GM08714 (cell line): ENCODE measurements around the gene ANXA9.

Source experiments
- H3K4me3 ChIP-seq: fragments of 200-500 bp; sonication (Bioruptor generic); 2 replicates; pipeline ENCODE4 v1.5.1; 2014; ENCODE audit warnings: mild to moderate bottlenecking, low read length, inconsistent platforms
- ZNF274 ChIP-seq: IDR thresholded peaks from 2 replicates; pipeline ENCODE4 v1.6.1; 2012; ENCODE audit warnings: mild to moderate bottlenecking, low read depth, low read length

Gene ANXA9, protein sequence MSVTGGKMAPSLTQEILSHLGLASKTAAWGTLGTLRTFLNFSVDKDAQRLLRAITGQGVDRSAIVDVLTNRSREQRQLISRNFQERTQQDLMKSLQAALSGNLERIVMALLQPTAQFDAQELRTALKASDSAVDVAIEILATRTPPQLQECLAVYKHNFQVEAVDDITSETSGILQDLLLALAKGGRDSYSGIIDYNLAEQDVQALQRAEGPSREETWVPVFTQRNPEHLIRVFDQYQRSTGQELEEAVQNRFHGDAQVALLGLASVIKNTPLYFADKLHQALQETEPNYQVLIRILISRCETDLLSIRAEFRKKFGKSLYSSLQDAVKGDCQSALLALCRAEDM

DNA sequence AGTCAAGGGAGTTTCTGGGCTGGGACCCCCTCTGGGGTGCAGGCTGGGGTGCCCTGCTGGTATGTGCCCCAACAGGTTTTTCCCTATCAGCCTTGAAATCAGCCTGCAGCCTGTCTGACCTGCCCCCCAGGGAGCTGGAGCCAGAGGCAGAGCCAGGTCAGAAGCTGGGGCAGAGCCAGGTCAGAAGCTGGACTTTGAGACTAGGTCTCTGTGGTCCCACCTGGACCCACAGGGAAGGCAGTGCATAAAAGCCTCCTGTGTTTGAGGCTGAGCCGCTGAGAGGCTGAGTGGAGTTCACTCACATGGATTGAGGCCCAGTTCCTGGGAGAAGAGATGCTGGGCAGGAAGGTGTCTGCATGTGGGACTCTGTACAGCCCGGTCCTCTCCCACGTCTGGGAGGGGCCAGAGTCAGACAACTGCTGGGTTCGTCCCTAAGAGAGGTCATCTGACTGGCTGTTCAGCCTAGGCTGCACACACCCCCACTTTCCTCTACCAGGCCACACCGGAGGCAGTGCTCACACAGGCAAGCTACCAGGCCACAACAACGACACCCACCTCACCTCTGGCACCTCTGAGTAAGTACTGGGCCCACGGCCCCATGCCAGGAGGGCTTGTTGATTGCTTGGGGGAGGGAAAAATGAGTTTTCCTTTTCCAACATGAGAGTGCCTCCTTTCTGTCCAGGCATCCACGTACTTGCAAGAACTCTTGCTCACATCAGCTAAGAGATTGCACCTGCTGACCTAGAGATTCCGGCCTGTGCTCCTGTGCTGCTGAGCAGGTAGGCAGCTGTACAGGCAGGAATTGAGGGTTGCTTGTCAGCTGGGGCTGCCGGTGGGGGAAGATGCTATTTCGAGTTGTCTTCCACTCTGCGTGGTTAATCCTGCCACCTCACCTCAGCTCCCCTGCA, at the start of gene ANXA9:
ANXA9 (plus strand) TSS at position 488 of the 908 bp plus-strand sequence. CDS start 814 bp downstream, outside the sequence.
- H3K4me3 ChIP-seq: no peak within 1 kb of the TSS
- TF ChIP-seq ZNF274: no peak

DNA sequence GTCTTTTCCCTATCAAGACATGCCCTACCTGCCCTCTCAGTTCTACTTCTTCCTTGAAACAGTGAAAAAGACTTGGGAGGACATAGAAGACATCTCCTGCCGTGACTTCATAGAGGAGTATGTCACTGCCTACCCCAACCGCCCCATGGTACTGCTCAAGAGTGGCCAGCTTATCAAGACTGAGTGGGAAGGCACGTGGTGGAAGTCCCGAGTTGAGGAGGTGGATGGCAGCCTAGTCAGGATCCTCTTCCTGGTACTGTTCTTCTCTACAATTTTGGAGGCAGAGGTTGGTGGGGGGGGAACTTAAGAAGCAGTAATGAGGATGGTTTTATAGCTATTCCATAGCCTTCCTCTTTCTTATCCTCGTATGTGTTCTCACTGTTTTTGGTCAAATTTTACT, 37.2 kb upstream of the ANXA9 start:
- H3K4me3 ChIP-seq: no peak overlapping the region
- no peak for TF ChIP-seq ZNF274

DNA sequence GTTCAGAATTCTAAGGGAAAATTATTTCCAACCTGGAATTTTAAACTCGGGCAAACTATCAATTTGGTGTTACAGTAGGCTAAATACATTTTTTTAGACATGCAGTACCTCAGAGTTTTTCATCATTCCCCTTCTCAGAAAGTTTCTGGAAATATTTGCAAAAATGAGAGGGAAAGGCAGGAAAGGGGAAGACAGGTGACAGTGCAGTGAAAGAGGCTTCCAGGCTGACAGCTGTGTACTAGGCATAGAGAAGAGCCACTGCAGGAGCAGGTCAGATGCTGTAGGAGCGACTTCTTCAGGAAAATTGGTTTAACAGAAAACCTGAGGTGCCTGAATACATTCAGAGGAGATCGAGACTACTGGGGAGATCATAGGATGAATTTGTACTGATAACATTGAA, 27.4 kb upstream of the ANXA9 start:
- H3K4me3 ChIP-seq: no peak overlapping the region

DNA sequence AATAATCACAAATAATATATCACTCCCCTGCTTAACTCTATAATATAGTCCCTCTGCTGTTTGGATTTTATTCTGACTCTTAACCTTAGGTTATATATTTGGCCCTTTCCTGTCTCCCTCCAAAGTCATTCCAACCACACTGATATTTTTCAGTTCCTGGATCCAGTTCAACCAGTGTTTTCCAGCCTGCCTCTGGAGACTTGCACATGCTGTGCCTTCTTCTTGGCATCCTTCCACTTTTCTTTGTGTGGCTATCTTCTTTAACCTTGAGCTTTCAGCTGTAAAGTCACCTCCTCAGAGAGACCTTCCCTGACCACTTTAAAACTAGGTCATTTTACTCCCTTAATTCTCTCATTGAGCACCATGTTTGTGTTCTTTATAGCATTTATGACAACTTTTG, 26.8 kb upstream of the ANXA9 start:
- no peak overlapping the region for H3K4me3 ChIP-seq
- TF ChIP-seq ZNF274: no peak

More for the DNA sequence above, 27.4 kb upstream of the ANXA9 start:
- TF ChIP-seq ZNF274: no peak

DNA sequence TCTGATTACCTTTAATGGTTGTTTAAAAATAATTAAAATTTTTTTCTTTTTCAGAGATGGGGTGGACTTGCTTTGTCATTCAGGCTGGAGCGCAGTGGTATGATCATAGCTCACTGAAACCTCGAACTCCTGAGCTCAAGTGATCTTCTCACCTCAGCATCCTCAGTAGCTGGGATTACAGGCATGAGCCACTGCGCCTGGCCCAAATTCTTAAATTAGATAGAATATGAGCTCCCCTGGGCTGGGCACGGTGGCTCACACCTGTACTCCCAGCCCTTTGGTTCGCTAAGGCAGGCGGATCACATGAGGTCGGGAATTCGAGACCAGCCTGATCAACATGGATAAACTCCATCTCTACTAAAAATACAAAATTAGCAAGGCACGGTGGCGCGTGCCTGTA, 24.4 kb upstream of the ANXA9 start:
- no peak overlapping the region for H3K4me3 ChIP-seq
- no peak for TF ChIP-seq ZNF274

DNA sequence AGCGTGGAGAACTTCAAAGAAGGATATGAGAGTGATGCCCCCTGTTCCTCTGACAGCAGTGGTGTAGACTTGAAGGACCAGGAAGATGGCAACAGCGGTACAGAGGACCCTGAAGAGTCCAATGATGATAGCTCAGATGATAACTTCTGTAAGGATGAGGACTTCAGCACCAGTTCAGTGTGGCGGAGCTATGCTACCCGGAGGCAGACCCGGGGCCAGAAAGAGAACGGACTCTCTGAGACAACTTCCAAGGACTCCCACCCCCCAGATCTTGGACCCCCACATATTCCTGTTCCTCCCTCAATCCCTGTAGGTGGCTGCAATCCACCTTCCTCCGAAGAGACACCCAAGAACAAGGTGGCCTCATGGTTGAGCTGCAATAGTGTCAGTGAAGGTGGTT, 21.4 kb upstream of the ANXA9 start:
- H3K4me3 ChIP-seq: no peak overlapping the region

DNA sequence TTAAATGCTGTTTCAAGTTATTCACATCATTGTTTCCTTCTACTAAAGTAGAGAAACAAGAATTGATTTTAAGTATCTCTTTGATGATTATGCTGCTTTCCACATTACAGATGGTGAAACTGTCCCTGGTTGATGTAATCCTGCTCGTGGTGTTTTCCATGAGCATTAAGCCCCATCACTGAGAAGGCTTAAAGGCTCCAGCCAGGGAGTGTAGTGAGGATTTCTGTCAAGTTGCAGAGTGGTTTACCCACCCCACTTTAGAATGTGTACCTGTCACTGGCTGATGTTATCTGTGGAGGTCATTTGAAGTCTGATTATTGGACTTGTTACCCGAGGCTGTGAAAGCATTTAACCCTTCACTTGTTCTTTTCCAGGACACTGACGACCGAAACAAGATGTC, 20.3 kb upstream of the ANXA9 start:
- TF ChIP-seq ZNF274: no peak
- H3K4me3 ChIP-seq: no peak overlapping the region

More for the DNA sequence above, 21.4 kb upstream of the ANXA9 start:
- no peak for TF ChIP-seq ZNF274

DNA sequence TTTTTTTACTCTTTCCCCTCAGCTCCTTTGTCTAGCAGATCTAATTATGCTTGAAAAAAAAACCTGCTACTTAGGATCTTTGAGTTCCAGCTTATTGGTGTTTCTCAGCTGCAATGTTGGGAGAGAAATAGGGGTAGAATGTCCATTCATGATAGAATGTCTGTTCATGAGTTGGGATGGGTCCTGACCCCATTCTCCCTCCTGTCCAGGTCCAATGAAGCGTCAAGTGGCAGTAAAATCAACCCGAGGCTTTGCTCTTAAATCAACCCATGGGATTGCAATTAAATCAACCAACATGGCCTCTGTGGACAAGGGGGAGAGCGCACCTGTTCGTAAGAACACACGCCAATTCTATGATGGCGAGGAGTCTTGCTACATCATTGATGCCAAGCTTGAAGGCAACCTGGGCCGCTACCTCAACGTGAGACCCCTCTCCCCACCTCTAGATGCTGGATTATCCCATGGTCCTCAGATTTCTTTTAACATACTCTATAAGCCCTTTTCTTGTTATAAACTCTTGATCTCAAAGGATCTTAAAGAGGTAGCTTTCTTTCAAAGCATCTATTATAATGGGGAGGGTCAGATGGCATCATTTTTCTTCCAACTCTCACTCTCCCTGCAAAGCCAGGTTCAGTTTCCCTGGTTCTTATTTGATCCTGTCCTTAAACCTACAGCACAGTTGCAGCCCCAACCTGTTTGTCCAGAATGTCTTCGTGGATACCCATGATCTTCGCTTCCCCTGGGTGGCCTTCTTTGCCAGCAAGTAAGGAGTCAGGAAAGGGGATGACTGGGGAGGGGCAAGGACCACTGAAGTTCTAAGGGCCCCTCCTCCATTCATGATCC, 18.6 kb upstream of the ANXA9 start:
- no peak for TF ChIP-seq ZNF274
- H3K4me3 ChIP-seq: no peak overlapping the region

DNA sequence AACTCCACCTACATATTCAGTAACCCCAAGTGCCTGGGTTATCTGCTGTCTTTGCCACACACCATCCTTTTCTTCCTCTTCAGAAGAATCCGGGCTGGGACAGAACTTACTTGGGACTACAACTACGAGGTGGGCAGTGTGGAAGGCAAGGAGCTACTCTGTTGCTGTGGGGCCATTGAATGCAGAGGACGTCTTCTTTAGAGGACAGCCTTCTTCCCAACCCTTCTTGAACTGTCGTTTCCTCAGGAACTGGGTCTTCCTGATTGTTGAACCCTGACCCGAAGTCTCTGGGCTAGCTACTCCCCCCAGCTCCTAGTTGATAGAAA, 18.0 kb upstream of the ANXA9 start:
- no peak overlapping the region for H3K4me3 ChIP-seq

DNA sequence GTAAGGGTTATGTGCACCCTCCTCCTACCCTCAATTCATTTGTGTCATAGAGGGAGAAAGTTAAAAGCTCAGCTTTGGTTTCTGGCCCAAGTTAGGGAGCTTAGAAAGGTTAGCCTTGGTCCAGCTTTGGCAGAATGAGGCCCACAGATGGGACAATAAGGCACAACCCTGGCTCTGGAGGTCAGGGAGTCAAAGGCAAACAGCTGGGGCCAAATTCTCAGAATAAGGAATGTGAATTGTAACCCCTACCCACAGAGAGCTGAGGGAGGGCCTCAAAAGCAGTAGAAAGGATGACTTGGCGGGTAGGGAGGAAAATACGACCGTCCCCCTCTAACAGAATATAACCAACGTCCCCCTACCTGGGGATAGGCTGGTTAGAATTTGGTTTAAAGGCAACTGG, 16.5 kb upstream of the ANXA9 start:
- TF ChIP-seq ZNF274: no peak
- H3K4me3 ChIP-seq: no peak overlapping the region

More for the DNA sequence above, 18.0 kb upstream of the ANXA9 start:
- no peak for TF ChIP-seq ZNF274

DNA sequence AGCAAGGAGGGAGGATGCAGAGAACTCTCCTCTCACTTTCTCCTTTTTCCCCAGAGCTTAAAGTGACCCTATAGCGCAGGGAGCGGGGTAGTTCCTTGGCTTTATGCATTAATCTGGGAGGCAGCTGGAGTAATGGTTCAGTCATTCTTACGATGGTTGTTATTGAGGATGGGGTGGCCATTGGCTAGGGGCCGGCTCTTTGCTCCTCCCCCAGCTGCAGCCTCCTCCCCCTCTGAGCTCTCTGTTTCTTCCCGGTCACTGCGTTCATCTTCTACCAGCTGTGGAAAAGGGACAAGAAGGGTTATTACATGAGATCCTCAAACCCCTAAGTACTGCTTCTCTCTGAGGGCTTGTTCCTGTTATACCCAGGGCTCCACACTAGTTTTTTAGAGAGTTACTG, 16.1 kb upstream of the ANXA9 start:
- no peak for TF ChIP-seq ZNF274
- H3K4me3 ChIP-seq: no peak overlapping the region

DNA sequence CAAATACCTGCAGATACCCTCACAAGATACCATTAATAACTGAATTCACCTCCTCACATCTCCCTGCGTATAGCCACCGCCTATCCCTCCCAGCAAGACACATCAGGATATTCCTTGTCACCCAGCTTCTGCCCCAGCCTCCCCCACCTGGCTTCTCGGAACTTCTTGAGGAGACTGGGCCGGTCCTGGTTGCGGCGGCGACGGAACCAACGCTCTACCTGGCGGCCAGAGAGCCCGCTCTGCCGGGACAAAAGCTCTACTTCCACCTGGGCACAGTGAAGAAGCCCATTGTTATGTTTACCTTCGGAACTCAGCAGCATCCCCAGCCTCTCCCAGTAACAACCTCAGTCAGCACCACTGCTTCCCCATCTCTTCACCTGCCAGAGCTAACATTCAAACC, 14.2 kb upstream of the ANXA9 start:
- H3K4me3 ChIP-seq: no peak overlapping the region
- TF ChIP-seq ZNF274: no peak

DNA sequence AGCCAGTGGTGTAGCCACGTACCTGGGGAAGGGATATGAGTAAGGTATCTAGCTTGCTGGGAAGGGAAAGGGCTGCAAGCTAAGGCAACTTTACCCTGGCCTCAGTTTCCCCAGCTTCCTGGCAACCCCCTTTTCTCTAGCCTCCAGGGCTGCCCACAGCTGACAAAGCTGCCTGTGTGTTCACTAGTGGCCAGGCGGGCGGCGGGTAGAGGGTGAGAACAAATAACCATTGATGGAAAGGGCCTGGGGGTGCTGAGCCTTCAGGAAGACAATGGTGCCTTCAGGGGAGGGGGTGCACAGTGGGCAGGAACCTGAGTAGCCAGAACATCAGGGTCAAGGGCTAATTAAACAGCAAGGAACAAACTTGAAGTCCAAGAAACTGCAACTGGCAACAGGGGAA, 13.6 kb upstream of the ANXA9 start:
- TF ChIP-seq ZNF274: no peak
- no peak overlapping the region for H3K4me3 ChIP-seq

DNA sequence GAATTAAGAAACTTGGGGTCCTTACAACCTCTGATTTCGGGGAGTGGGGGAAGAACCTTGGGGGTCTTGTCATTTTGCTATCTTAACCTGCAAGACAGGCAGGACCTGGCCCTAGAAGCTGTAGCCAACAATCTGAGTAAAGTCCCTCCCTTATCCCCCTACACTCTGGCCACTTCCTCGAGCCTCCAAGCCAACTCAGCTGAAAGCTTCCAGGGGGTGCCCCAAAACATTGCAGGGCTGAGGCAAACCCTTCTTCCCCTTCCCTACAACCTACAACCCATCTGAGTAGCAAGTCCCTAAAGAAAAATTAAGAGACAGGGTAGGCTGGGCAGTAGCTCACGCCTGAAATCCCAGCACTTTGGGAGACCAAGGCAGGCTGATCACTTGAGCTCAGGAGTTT, 12.5 kb upstream of the ANXA9 start:
- TF ChIP-seq ZNF274: no peak
- H3K4me3 ChIP-seq: no peak overlapping the region
